Measurements from ENCODE around the gene ABR. TPM values are rescaled to one million over a fixed set of nuclear protein-coding genes. Genes with fewer than 3 reads are reported as not detected.

ABR gene
- total and polyA plus RNA-seq, 2 of the 8 experiments (the other 6 are each of a cell fraction or from before 2014, with no cell fraction given), result 44.8 to 47.2 TPM

DNA sequence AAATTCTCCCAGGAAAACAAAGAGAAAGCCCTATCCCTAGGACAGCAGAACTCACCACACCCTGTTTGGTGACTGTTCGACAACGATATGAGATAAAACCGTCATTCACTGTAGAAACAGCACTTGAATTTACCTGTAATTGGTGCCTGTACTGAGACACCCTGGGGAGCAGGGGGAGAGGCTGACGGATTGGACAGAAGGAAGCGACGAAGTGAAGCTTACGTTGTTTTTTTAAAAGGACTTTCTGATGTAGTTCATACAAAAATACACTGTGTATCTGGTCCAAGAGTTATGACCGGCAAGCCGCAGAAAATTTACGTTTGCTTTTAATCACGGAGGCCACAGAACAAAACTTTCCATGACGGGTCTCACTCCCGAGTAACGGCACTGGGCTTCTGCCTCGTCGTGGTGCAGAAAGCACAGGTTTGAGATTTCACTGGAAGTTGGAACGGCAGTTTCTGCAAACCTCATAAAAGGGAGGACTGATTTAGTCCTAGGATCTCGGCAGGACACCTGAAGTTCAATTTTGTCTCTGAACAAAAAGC, 209.9 kb downstream of the ABR start:
- CTCF ChIA-PET (ENCODE audit: partially characterized antibody), result interaction anchor here (1.0 to 17.5 kb wide), 3 partner anchors 9 to 176 kb away, joined by 3 to 258 read pairs (median 4); no protein-coding TSS in a partner anchor
- Histone ChIP-seq H3K4me3 (ENCODE audit: extremely low read depth in 1 of 4, insufficient read depth in 2 of 4, low read depth in 3 of 4, low read length in 4 of 4) (no peak overlapping the region), H2BK20ac (ENCODE audit: low read length) (no peak overlapping the region; the same call in 1 of the 2 replicates), H2BK5ac (ENCODE audit: low read depth, low read length) (no peak overlapping the region), H3K27me3 (replicated peaks in 1 of 4; ENCODE audit: control insufficient read depth in 3 of 4, extremely low read depth in 1 of 4, insufficient read depth in 3 of 4, low read length in 3 of 4) (no peaks in the 10 kb centered on the region), H4K5ac (ENCODE audit: insufficient read length, low read depth, low read length) (no peak overlapping the region), H2BK15ac (ENCODE audit: low read length) (no peak overlapping the region), H3K14ac (ENCODE audit: insufficient read length) (no peak overlapping the region), H3K27ac (ENCODE audit: low read depth, low read length) (no peak overlapping the region), H4K20me1 (replicated peaks in 1 of 2; ENCODE audit: control insufficient read depth in 1 of 2, insufficient read depth in 2 of 2, low read length in 2 of 2) (peaks cover 9 to 12% of the 10 kb centered on the region in 2 experiments), H2BK120ac (replicated peaks; ENCODE audit: low read depth, low read length) (no peak overlapping the region), H2BK12ac (ENCODE audit: low read depth, low read length) (no peak overlapping the region), H3K18ac (ENCODE audit: extremely low read depth, low read length) (no peak overlapping the region), H2AFZ (ENCODE audit: low read length) (no peak overlapping the region), H3K4ac (replicated peaks; ENCODE audit: insufficient read length, low read depth, low read length) (no peak overlapping the region), H3K56ac (replicated peaks; ENCODE audit: insufficient read length, low read depth, low read length) (no peak overlapping the region), H3K9ac (replicated peaks in 1 of 4; ENCODE audit: extremely low read depth in 1 of 4, low read depth in 3 of 4, low read length in 3 of 4) (no peak overlapping the region), H3K23me2 (ENCODE audit: low read depth, low read length) (no peaks in the 10 kb centered on the region), H2AK5ac (ENCODE audit: low read depth, low read length) (no peak overlapping the region; the same call in 1 of the 2 replicates), H3K79me2 (ENCODE audit: control insufficient read depth in 1 of 2, insufficient read depth in 2 of 2, low read length in 2 of 2) (peaks cover 19 to 92% of the 10 kb centered on the region in 2 experiments), H3K23ac (ENCODE audit: insufficient read length) (no peak overlapping the region), H4K91ac (replicated peaks; ENCODE audit: insufficient read length, low read length) (no peak overlapping the region), H3K36me3 (ENCODE audit: control insufficient read depth in 2 of 4, insufficient read depth in 4 of 4, low read length in 3 of 4) (no peaks in the 10 kb centered on the region; a peak in 2 of 8 replicates), H4K8ac (ENCODE audit: extremely low read depth, insufficient read depth, low read length) (no peak overlapping the region), H3K4me2 (ENCODE audit: insufficient read depth in 1 of 2, low read depth in 2 of 2, low read length in 2 of 2) (peak overlapping the region; percentile 35 to 62), H3K4me1 (replicated peaks in 1 of 4; ENCODE audit: control insufficient read depth in 3 of 4, insufficient read depth in 4 of 4, low read length in 3 of 4) (peaks cover 6 to 33% (median 23%) of the 10 kb centered on the region in 4 experiments), H3K79me1 (ENCODE audit: low read depth, low read length) (peaks cover 26% of the 10 kb centered on the region), H3K9me3 (ENCODE audit: insufficient read depth in 2 of 2, low read depth in 1 of 2, low read length in 1 of 2) (no peaks in the 10 kb centered on the region)
- no peak for DNase-seq (ENCODE audit: low read depth in 1 of 2, low spot score in 2 of 2)
- POLR2A ChIA-PET (ENCODE audit: partially characterized antibody), result interaction anchor here (1.7 to 1.8 kb wide), 2 partner anchors 8 to 19 kb away, joined by 4 read pairs; no protein-coding TSS in a partner anchor
- FAIRE-seq, result peak; percentile 48
- WGBS, 2 experiments (ENCODE audit: extremely low coverage in 1 of 2, insufficient coverage in 1 of 2, insufficient read length in 1 of 2, insufficient replicate concordance in 2 of 2, low coverage in 1 of 2, low lambda C conversion rate in 2 of 2, missing lambda C conversion rate in 1 of 2), result 82% methylated on average over 18 of the region's 18 CpGs; no CpG with 5 or more reads in 1 of the 2 experiments
- no peak for TF ChIP-seq SIRT6 (IDR thresholded peaks at IDR 0.05; ENCODE audit: low read length)
- TF ChIP-seq, protein P1, sequence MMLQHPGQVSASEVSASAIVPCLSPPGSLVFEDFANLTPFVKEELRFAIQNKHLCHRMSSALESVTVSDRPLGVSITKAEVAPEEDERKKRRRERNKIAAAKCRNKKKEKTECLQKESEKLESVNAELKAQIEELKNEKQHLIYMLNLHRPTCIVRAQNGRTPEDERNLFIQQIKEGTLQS (IDR thresholded peaks at IDR 0.05; ENCODE audit: insufficient read depth, low read depth, low read length), result no peak
- no peak for TF ChIP-seq NRF1 (IDR thresholded peaks at IDR 0.05; ENCODE audit: low read depth, low read length)
- no peak for TF ChIP-seq RFX5 (IDR thresholded peaks at IDR 0.05; ENCODE audit: borderline replicate concordance, low read depth, low read length)
- TF ChIP-seq JUN (IDR thresholded peaks at IDR 0.05; ENCODE audit: low read depth, low read length), result no peak
- no peak for TF ChIP-seq RXRA (IDR thresholded peaks at IDR 0.05; ENCODE audit: insufficient read depth, low read depth, low read length)
- no peak for TF ChIP-seq ASH2L (IDR thresholded peaks at IDR 0.05; ENCODE audit: low read length)
- no peak for TF ChIP-seq POU5F1 (IDR thresholded peaks at IDR 0.05; ENCODE audit: low read depth, low read length)
- no peak for TF ChIP-seq CBX8 (IDR thresholded peaks at IDR 0.05; ENCODE audit: borderline replicate concordance, low read depth, low read length)
- no peak for TF ChIP-seq EZH2 (IDR thresholded peaks at IDR 0.05; ENCODE audit: low read depth, low read length, severe bottlenecking)
- no peak for TF ChIP-seq CHD1 (IDR thresholded peaks at IDR 0.05; ENCODE audit: low read depth, low read length)
